IPS-NIHi11 (cell line): ENCODE measurements around the gene MCM6.

Experiments
- DNase-seq: peaks from one replicate; pipeline ENCODE4 v3.0.0; 2012; ENCODE audit warnings: mixed read lengths, low spot score

Gene MCM6

GRCh38 chr2:135863233-135863632, 13.0 kb downstream of the MCM6 start:
- DNase-seq, result no peak

- DNase-seq, result no peak
Observed at GRCh38 chr2:135862718-135863117, 13.5 kb downstream of the MCM6 start.

- DNase-seq, result no peak
Observed at GRCh38 chr2:135853401-135853800, 22.8 kb downstream of the MCM6 start.

- DNase-seq, result no peak
Observed at GRCh38 chr2:135851858-135852257, 24.4 kb downstream of the MCM6 start.

GRCh38 chr2:135850892-135851668, 25.2 kb downstream of the MCM6 start:
- DNase-seq, result no peak

- DNase-seq, result no peak
Observed at GRCh38 chr2:135849087-135849486, 27.2 kb downstream of the MCM6 start.

GRCh38 chr2:135845997-135846396, 30.2 kb downstream of the MCM6 start:
- no peak for DNase-seq

GRCh38 chr2:135845257-135845656, 31.0 kb downstream of the MCM6 start:
- no peak for DNase-seq

GRCh38 chr2:135844301-135844895, 31.8 kb downstream of the MCM6 start:
- DNase-seq, result no peak

- DNase-seq, result no peak
Observed at GRCh38 chr2:135843671-135844070, 32.6 kb downstream of the MCM6 start.

GRCh38 chr2:135840601-135841000, 35.6 kb downstream of the MCM6 start:
- DNase-seq, result no peak

GRCh38 chr2:135839713-135840112, 36.5 kb downstream of the MCM6 start:
- DNase-seq, result no peak

- no peak for DNase-seq
Observed at GRCh38 chr2:135838502-135838901, 37.7 kb downstream of the MCM6 start.

- DNase-seq, result no peak
Observed at GRCh38 chr2:135836596-135837270, 39.5 kb downstream of the MCM6 start, which contains the start of gene LCT. Gene LCT, minus strand, starts transcription at chr2:135837184. Its CDS starts 15 bp downstream, at chr2:135837169.

GRCh38 chr2:135832891-135833290, 43.4 kb downstream of the MCM6 start:
- DNase-seq, result no peak

- DNase-seq, result no peak
Observed at GRCh38 chr2:135831180-135831812, 44.9 kb downstream of the MCM6 start.

GRCh38 chr2:135829378-135830135, 46.7 kb downstream of the MCM6 start:
- no peak for DNase-seq

- no peak for DNase-seq
Observed at GRCh38 chr2:135826544-135826943, 49.7 kb downstream of the MCM6 start.

GRCh38 chr2:135825550-135826176, 50.6 kb downstream of the MCM6 start:
- no peak for DNase-seq

- DNase-seq, result no peak
Observed at GRCh38 chr2:135825131-135825530, 51.1 kb downstream of the MCM6 start.

GRCh38 chr2:135822855-135823254, 53.4 kb downstream of the MCM6 start:
- no peak for DNase-seq
